HepG2 (cell line): ENCODE results near the gene PTPN14. TPM values are rescaled to one million over a fixed set of nuclear protein-coding genes. Genes with fewer than 3 reads are reported as not detected.

Experiments
- GZF1 ChIP-seq: sonication (generic); formaldehyde crosslinking; IDR thresholded peaks from 2 replicates; pipeline ENCODE4 v1.5.1; 2020; ENCODE audit warnings: mild to moderate bottlenecking, missing genetic modification reagents
- HDAC2 ChIP-seq: sonication (generic); formaldehyde crosslinking; IDR thresholded peaks from 2 replicates; pipeline ENCODE4 v1.4.0; 2020; ENCODE audit warnings: missing genetic modification reagents
- HOXA5 ChIP-seq: sonication (generic); formaldehyde crosslinking; IDR thresholded peaks from 2 replicates; pipeline ENCODE4 v1.4.0; 2020; ENCODE audit warnings: missing genetic modification reagents
- KLF9 ChIP-seq: IDR thresholded peaks from 2 replicates; pipeline ENCODE4 v1.6.1; 2016; ENCODE audit warnings: low read depth
- MAFF ChIP-seq: IDR thresholded peaks from 2 replicates; pipeline ENCODE4 v1.6.1; 2011; ENCODE audit warnings: low read depth, low read length, improper control_type of control experiment
- MZF1 ChIP-seq: sonication (generic); formaldehyde crosslinking; IDR thresholded peaks from 2 replicates; pipeline ENCODE4 v1.8.1; 2023; ENCODE audit warnings: mild to moderate bottlenecking, missing genetic modification reagents, borderline replicate concordance
- NFIC ChIP-seq: IDR thresholded peaks from 2 replicates; pipeline ENCODE4 v1.6.1; 2012; ENCODE audit warnings: mild to moderate bottlenecking, low read length, inconsistent platforms
- PPARG ChIP-seq: conservative IDR thresholded peaks from 2 replicates; pipeline ENCODE4 v1.6.1; 2016; ENCODE audit warnings: missing biosample characterization, missing genetic modification reagents
- REL ChIP-seq: sonication (generic); formaldehyde crosslinking; conservative IDR thresholded peaks from 2 replicates; pipeline ENCODE4 v1.8.0; 2022; ENCODE audit warnings: mild to moderate bottlenecking, missing genetic modification reagents, moderate library complexity
- SOX6 ChIP-seq, 2 experiments: fragments of 450-650 bp in 1 of 2; sonication (generic) in 1 of 2; formaldehyde crosslinking in 1 of 2; IDR thresholded peaks; 2 replicates each; pipeline versions ENCODE4 v1.4.0 to v1.6.1; 2017 to 2020; ENCODE audit warnings: antibody characterized with exemption in 1 of 2, mild to moderate bottlenecking in 1 of 2, missing genetic modification reagents in 1 of 2
- SSRP1 ChIP-seq: IDR thresholded peaks from 2 replicates; pipeline ENCODE4 v1.6.1; 2016; ENCODE audit warnings: control low read depth
- ZBTB42 ChIP-seq: sonication (generic); formaldehyde crosslinking; IDR thresholded peaks from 2 replicates; pipeline ENCODE4 v1.5.0; 2020; ENCODE audit warnings: mild to moderate bottlenecking, missing genetic modification reagents
- ZFP36L2 ChIP-seq: sonication (generic); formaldehyde crosslinking; IDR thresholded peaks from 2 replicates; pipeline ENCODE4 v1.4.0; 2020; ENCODE audit warnings: missing genetic modification reagents
- ZNF431 ChIP-seq: sonication (generic); formaldehyde crosslinking; IDR thresholded peaks from 2 replicates; pipeline ENCODE4 v1.9.0; 2022; ENCODE audit warnings: missing genetic modification reagents, low read depth, mild to moderate bottlenecking, borderline replicate concordance
- ZNF737 ChIP-seq: sonication (generic); formaldehyde crosslinking; IDR thresholded peaks from 2 replicates; pipeline ENCODE4 v1.5.0; 2020; ENCODE audit warnings: missing genetic modification reagents, mild to moderate bottlenecking, borderline replicate concordance
- ZNF883 ChIP-seq: sonication (generic); formaldehyde crosslinking; IDR thresholded peaks from 2 replicates; pipeline ENCODE4 v1.5.1; 2020; ENCODE audit warnings: mild to moderate bottlenecking, missing genetic modification reagents; ENCODE audit errors: not compliant biosample characterization
- polyA plus RNA-seq, 8 experiments: library from polyadenylated mRNA; depleted of rRNA in 3 of 8; stranded (reverse) in 7 of 8; unstranded in 1 of 8; fragments of >200 nt; fragmentation: Illumina TruSeq in 4 of 8; extraction: Trizol in 4 of 8; gene quantifications; 2 replicates each; pipeline versions ENCODE4 v1.2.1 to v1.2.3, GENCODE V29; 2011 to 2016; ENCODE audit warnings: low read depth in 4 of 8, missing spikeins in 1 of 8, mixed read lengths in 1 of 8; ENCODE audit not compliant: insufficient read depth in 1 of 8
- total RNA-seq, 5 experiments: library from RNA; depleted of rRNA; stranded (reverse); fragments of >200 nt; fragmentation: Illumina TruSeq; extraction: Trizol; gene quantifications; 2 replicates each; pipeline ENCODE4 v1.2.3, GENCODE V29; 2016; ENCODE audit warnings: low read depth in 1 of 5
- TF ChIP-seq, protein P1 (sequence below): sonication (generic); formaldehyde crosslinking; IDR thresholded peaks from 2 replicates; pipeline ENCODE4 v1.5.0; 2020; ENCODE audit warnings: missing genetic modification reagents
- TF ChIP-seq, protein P2 (sequence below): sonication (generic); formaldehyde crosslinking; IDR thresholded peaks from 2 replicates; pipeline ENCODE4 v1.4.0; 2020; ENCODE audit warnings: missing genetic modification reagents, borderline replicate concordance
- TF ChIP-seq, protein P3 (sequence below): IDR thresholded peaks from 2 replicates; pipeline ENCODE4 v1.6.1; 2016; ENCODE audit warnings: control low read depth
- TF ChIP-seq, protein P4 (sequence below): sonication (generic); formaldehyde crosslinking; IDR thresholded peaks from 2 replicates; pipeline ENCODE4 v1.5.0; 2020; ENCODE audit warnings: missing genetic modification reagents
- TF ChIP-seq, protein P5 (sequence below): sonication (generic); formaldehyde crosslinking; IDR thresholded peaks from 2 replicates; pipeline ENCODE4 v1.4.0; 2020; ENCODE audit warnings: low read depth, mild to moderate bottlenecking, missing genetic modification reagents

The PTPN14 gene
- total and polyA plus RNA-seq, 2 of the 13 experiments (the other 11 are each of a cell fraction or from before 2014, with no cell fraction given): 3.9 to 4.7 TPM

DNA sequence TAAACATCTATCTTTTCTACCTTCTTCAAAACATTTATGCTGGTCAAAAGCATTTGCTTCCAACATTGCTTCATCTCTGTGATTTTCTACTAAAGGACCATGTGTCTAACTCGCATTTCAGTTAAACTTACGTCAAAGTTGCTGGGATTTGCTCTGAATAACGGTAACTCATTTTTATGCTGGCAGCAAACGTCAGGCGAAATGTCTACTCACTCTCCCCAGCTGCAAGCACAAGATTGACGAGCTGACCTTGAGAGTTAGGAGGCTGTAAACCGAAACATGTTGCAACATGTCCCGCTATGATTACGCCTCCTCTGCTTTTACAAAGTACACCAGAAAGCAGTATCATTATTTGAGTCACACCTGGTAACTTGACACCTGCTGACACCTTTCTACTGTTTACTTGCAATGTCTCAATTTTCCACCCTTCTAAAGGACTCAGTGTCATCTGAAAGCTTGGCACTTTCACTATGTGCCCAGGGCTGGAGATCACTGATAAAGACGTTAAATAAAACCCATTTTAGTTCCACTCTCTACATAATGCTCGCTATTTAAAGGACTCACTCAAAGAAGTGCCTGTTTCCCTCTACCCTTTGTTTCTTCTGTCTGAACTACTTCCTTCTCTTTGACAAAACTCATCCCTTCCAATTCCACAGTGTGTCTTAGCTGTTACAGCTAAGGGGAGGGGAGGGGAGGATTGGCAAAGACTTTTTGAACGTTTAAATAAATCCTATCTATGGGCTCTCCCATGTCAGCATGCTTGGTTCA lies 111.9 kb downstream of the PTPN14 start (continued):
- TF ChIP-seq, protein P1, sequence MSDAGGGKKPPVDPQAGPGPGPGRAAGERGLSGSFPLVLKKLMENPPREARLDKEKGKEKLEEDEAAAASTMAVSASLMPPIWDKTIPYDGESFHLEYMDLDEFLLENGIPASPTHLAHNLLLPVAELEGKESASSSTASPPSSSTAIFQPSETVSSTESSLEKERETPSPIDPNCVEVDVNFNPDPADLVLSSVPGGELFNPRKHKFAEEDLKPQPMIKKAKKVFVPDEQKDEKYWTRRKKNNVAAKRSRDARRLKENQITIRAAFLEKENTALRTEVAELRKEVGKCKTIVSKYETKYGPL (CRISPR knock-in tag): 0 out of 2 replicates have a peak, but pooled peaks have one; percentile 41
- TF ChIP-seq, protein P2, sequence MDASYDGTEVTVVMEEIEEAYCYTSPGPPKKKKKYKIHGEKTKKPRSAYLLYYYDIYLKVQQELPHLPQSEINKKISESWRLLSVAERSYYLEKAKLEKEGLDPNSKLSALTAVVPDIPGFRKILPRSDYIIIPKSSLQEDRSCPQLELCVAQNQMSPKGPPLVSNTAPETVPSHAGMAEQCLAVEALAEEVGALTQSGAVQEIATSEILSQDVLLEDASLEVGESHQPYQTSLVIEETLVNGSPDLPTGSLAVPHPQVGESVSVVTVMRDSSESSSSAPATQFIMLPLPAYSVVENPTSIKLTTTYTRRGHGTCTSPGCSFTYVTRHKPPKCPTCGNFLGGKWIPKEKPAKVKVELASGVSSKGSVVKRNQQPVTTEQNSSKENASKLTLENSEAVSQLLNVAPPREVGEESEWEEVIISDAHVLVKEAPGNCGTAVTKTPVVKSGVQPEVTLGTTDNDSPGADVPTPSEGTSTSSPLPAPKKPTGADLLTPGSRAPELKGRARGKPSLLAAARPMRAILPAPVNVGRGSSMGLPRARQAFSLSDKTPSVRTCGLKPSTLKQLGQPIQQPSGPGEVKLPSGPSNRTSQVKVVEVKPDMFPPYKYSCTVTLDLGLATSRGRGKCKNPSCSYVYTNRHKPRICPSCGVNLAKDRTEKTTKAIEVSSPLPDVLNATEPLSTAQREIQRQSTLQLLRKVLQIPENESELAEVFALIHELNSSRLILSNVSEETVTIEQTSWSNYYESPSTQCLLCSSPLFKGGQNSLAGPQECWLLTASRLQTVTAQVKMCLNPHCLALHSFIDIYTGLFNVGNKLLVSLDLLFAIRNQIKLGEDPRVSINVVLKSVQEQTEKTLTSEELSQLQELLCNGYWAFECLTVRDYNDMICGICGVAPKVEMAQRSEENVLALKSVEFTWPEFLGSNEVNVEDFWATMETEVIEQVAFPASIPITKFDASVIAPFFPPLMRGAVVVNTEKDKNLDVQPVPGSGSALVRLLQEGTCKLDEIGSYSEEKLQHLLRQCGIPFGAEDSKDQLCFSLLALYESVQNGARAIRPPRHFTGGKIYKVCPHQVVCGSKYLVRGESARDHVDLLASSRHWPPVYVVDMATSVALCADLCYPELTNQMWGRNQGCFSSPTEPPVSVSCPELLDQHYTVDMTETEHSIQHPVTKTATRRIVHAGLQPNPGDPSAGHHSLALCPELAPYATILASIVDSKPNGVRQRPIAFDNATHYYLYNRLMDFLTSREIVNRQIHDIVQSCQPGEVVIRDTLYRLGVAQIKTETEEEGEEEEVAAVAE (CRISPR knock-in tag): peak; percentile 79
- TF ChIP-seq, protein P3, sequence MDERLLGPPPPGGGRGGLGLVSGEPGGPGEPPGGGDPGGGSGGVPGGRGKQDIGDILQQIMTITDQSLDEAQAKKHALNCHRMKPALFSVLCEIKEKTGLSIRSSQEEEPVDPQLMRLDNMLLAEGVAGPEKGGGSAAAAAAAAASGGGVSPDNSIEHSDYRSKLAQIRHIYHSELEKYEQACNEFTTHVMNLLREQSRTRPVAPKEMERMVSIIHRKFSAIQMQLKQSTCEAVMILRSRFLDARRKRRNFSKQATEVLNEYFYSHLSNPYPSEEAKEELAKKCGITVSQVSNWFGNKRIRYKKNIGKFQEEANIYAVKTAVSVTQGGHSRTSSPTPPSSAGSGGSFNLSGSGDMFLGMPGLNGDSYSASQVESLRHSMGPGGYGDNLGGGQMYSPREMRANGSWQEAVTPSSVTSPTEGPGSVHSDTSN (CRISPR knock-in tag): no peak
- TF ChIP-seq ZNF431 (CRISPR knock-in tag) (peak; percentile 55; the same call in 1 of the 2 replicates), REL (CRISPR knock-in tag) (no peak), NFIC (no peak; the same call in 1 of the 2 replicates), HDAC2 (peak; percentile 90), HOXA5 (CRISPR knock-in tag) (0 out of 2 replicates have a peak, but pooled peaks have one; percentile 24), SSRP1 (no peak), GZF1 (CRISPR knock-in tag) (no peak), ZNF737 (CRISPR knock-in tag) (no peak), MAFF (no peak), ZNF883 (CRISPR knock-in tag) (no peak), MZF1 (CRISPR knock-in tag) (no peak), PPARG (CRISPR knock-in tag) (peak; percentile 57; the same call in 1 of the 2 replicates), ZBTB42 (no peak), ZFP36L2 (CRISPR knock-in tag) (no peak), KLF9 (no peak; the same call in 1 of the 2 replicates), SOX6 (IDR thresholded peaks at IDR 0.05) (no peak), SOX6 (CRISPR knock-in tag; IDR thresholded peaks at IDR 0.05) (peak; percentile 86)
- TF ChIP-seq, protein P4, sequence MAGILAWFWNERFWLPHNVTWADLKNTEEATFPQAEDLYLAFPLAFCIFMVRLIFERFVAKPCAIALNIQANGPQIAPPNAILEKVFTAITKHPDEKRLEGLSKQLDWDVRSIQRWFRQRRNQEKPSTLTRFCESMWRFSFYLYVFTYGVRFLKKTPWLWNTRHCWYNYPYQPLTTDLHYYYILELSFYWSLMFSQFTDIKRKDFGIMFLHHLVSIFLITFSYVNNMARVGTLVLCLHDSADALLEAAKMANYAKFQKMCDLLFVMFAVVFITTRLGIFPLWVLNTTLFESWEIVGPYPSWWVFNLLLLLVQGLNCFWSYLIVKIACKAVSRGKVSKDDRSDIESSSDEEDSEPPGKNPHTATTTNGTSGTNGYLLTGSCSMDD (CRISPR knock-in tag): no peak
- TF ChIP-seq, protein P5, sequence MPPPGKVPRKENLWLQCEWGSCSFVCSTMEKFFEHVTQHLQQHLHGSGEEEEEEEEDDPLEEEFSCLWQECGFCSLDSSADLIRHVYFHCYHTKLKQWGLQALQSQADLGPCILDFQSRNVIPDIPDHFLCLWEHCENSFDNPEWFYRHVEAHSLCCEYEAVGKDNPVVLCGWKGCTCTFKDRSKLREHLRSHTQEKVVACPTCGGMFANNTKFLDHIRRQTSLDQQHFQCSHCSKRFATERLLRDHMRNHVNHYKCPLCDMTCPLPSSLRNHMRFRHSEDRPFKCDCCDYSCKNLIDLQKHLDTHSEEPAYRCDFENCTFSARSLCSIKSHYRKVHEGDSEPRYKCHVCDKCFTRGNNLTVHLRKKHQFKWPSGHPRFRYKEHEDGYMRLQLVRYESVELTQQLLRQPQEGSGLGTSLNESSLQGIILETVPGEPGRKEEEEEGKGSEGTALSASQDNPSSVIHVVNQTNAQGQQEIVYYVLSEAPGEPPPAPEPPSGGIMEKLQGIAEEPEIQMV (CRISPR knock-in tag): no peak
